ENCODE results near the gene SKA2. TPM values are rescaled to one million over a fixed set of nuclear protein-coding genes. Genes with fewer than 3 reads are reported as not detected.

The SKA2 gene
- total RNA-seq, 2 donors from 2014 or later = 5.6 to 10.9 TPM

DNA sequence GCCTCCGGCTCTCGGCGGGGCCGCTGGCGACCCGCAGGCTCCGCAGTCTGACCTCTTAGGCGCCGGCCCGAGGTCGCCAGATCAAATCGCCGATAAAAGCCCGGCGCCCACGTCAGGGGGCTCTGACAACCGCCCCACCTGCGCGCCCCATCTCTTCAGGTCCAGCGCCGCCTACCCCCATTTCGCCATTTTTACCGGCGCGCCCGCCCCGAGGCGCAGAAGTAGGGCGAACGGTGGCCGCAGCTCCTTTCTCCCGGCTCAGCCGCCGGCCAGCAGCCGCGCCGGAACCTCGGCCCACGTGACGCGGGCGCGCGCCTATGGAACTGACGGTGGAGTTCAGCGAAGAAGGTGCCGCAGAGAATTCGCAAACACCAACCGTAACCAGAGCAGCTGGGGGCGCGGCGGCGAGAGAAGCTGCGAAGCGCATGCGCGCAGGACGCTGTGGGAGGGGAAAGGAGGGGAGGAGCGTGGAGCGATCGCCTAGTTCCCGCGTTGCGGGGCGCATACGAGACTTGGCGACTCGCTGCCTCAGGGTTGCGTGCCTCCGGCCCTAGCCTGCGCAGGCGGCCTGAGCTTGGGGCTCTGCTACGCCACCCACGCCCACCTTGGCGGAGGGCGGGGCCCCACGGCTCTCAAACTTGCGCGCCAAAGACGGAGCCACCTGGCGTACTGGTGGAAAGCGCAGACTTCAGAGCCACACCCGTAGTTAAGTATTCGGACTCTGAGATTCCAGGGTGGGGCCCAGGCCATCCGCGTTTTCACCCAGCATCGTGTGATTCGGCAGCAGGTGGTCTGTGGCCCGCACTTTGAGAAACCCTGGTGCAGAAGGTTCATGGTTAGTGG, 48.3 kb downstream of the SKA2 start, which contains the start of gene TRIM37:
Gene TRIM37 (minus strand): TSS at position 418 of the 843 bp plus-strand sequence. CDS start 419 bp downstream, outside the sequence.
- H3K4me1 ChIP-seq = peaks cover 25% of the 10 kb centered on the region
- H3K36me3 ChIP-seq (replicated peaks in 1 of 2; ENCODE audit: insufficient read depth in 1 of 2, low read depth in 2 of 2) = no peaks in the 10 kb centered on the region
- no peaks in the 10 kb centered on the region for H3K9me3 ChIP-seq
- DNase-seq = peak; percentile 98 to 99 (median 99)
- peak; percentile 99 for ATAC-seq
- H3K27ac ChIP-seq = peak within 1 kb of the TSS; percentile 66 to 93 (median 86)
- no peaks in the 10 kb centered on the region for H3K27me3 ChIP-seq
- TF ChIP-seq, protein P1, sequence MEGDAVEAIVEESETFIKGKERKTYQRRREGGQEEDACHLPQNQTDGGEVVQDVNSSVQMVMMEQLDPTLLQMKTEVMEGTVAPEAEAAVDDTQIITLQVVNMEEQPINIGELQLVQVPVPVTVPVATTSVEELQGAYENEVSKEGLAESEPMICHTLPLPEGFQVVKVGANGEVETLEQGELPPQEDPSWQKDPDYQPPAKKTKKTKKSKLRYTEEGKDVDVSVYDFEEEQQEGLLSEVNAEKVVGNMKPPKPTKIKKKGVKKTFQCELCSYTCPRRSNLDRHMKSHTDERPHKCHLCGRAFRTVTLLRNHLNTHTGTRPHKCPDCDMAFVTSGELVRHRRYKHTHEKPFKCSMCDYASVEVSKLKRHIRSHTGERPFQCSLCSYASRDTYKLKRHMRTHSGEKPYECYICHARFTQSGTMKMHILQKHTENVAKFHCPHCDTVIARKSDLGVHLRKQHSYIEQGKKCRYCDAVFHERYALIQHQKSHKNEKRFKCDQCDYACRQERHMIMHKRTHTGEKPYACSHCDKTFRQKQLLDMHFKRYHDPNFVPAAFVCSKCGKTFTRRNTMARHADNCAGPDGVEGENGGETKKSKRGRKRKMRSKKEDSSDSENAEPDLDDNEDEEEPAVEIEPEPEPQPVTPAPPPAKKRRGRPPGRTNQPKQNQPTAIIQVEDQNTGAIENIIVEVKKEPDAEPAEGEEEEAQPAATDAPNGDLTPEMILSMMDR (IDR thresholded peaks at IDR 0.05) = peak in 2 of 7 experiments; percentile 27 to 37
- TF ChIP-seq POLR2A (IDR thresholded peaks at IDR 0.05) = peak; percentile 67 to 86 (median 85)
- peak within 1 kb of the TSS; percentile 54 to 82 for H3K4me3 ChIP-seq
- intact Hi-C loops (cut with DNase I) = no loop called here
- 0 to 1% methylated on average over 29 to 89 of the region's 89 CpGs for WGBS, 2 donors

DNA sequence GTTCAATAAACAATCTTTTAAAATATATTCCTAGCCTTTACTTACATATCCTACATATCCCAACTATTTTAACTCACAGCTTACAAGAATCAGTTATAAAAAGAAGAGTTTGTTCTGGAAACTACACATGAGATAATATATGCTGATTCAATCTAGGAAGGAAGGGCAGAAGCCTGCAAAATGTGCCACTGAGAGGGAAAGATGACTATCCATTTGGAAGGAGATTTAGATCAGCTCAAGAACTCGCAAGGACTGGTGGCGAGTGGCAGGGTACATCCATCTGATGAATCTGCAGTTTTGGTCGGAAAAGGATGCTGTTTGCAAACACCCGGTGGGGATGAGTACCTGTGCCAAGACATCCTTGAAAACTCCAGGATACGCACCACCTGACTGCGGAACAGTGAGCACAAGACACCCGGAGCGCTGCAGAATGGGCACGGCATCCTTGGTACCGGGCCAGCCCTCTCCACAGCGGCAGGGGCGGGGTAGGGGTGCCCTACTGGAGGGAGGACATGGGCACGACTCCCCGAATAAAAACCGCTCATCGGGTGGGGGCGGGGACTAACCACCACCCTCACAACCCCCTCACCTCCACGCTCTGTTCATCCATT, 49.0 kb downstream of the SKA2 start:
- peak; percentile 23 for ATAC-seq
- DNase-seq = peak; percentile 54 to 71 (median 60)
- 0 to 2% methylated on average over 5 to 18 of the region's 18 CpGs for WGBS, 2 donors

DNA sequence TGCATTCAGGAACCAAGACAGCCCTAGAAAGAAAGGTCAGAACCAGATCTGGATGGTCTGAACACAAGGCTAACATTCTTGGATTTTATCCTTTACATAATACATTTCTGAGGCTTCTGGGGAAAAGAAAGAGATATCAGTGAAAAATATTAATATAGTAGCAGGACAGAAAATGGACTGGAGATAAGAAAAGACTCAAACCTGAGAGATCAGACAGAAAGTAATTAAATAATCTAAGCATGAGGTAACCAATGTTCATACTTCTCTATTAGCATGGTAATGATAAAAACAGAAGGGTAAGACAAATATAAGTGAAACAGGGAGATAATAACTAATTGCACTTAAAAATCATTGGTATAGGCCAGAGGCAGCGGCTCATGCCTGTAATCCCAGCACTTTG, 53.8 kb downstream of the SKA2 start:
- Histone ChIP-seq H3K27me3 (no peaks in the 10 kb centered on the region), H3K4me1 (peaks cover 14% of the 10 kb centered on the region), H3K4me3 (no peak overlapping the region), H3K36me3 (replicated peaks in 1 of 2; ENCODE audit: insufficient read depth in 1 of 2, low read depth in 2 of 2) (no peaks in the 10 kb centered on the region), H3K9me3 (no peaks in the 10 kb centered on the region), H3K27ac (no peak overlapping the region)
- TF ChIP-seq, protein P1 (IDR thresholded peaks at IDR 0.05) = no peak
- no peak for TF ChIP-seq POLR2A (IDR thresholded peaks at IDR 0.05)
- DNase-seq = no peak
- intact Hi-C loops (cut with DNase I) = no loop called here
- WGBS, 2 donors = 93 to 95% methylated on average over 1 of the region's 1 CpG
- no peak for ATAC-seq

More for the DNA sequence above, 49.0 kb downstream of the SKA2 start:
- Histone ChIP-seq H3K4me1 (peaks cover 25% of the 10 kb centered on the region), H3K4me3 (peak overlapping the region; percentile 54 to 82), H3K9me3 (no peaks in the 10 kb centered on the region), H3K27me3 (no peaks in the 10 kb centered on the region), H3K27ac (peak overlapping the region; percentile 66 to 93 (median 86)), H3K36me3 (replicated peaks in 1 of 2; ENCODE audit: insufficient read depth in 1 of 2, low read depth in 2 of 2) (no peaks in the 10 kb centered on the region)
- intact Hi-C loops (cut with DNase I) = no loop called here
- TF ChIP-seq, protein P1 (IDR thresholded peaks at IDR 0.05) = no peak
- TF ChIP-seq POLR2A (IDR thresholded peaks at IDR 0.05) = no peak

DNA sequence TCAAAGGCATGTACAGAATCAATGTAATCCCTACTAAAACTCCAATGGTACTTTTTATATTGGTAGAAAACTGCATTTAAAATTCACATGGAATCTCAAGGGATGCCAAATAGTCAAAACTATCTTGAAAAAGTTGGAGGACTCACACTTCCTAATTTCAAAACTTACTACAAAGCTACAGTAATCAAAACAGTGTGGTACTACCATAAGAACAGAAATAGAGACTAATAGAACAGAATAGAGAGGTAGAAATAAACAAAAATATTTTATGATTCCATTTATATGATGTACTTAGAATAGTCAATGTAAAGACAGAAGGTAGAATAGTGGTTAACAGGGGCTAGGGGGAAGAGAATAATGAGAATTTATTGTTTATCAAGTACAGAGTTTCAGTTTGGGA, 57.1 kb downstream of the SKA2 start:
- intact Hi-C loops (cut with DNase I) = no loop called here
- Histone ChIP-seq H3K27me3 (no peaks in the 10 kb centered on the region), H3K36me3 (replicated peaks in 1 of 2; ENCODE audit: insufficient read depth in 1 of 2, low read depth in 2 of 2) (no peaks in the 10 kb centered on the region), H3K27ac (no peak overlapping the region), H3K4me1 (peaks cover 7% of the 10 kb centered on the region), H3K4me3 (no peak overlapping the region), H3K9me3 (no peaks in the 10 kb centered on the region)
- ATAC-seq (no peak), DNase-seq (no peak)
- no peak for TF ChIP-seq POLR2A (IDR thresholded peaks at IDR 0.05)
- TF ChIP-seq, protein P1 (IDR thresholded peaks at IDR 0.05) = no peak
